GM19372 (cell line): ENCODE measurements around the gene NIPBL.

ENCODE experiments used
- ATAC-seq: cut with Tn5 transposase; IDR thresholded peaks from one replicate; pipeline ENCODE4 v1.9.1; 2021; ENCODE audit warnings: mild to moderate bottlenecking, low read depth, moderate library complexity; ENCODE audit not compliant: unreplicated experiment

Gene NIPBL

GRCh38 chr5:36943584-36943983 is 67.0 kb downstream of the NIPBL start:
- no peak for ATAC-seq

- ATAC-seq: no peak
Measured at GRCh38 chr5:36944024-36944423, 67.5 kb downstream of the NIPBL start.

- no peak for ATAC-seq
Measured at GRCh38 chr5:36944607-36945225, 68.1 kb downstream of the NIPBL start.

- no peak for ATAC-seq
Measured at GRCh38 chr5:36945687-36946086, 69.1 kb downstream of the NIPBL start.

GRCh38 chr5:36946101-36946500 is 69.5 kb downstream of the NIPBL start:
- no peak for ATAC-seq

GRCh38 chr5:36948041-36948440 is 71.5 kb downstream of the NIPBL start:
- ATAC-seq: no peak

GRCh38 chr5:36948650-36949049 is 72.1 kb downstream of the NIPBL start:
- ATAC-seq: no peak

GRCh38 chr5:36949593-36949992 is 73.0 kb downstream of the NIPBL start:
- no peak for ATAC-seq

- ATAC-seq: no peak
Measured at GRCh38 chr5:36950586-36951457, 74.3 kb downstream of the NIPBL start.

GRCh38 chr5:36953043-36953442 is 76.5 kb downstream of the NIPBL start:
- ATAC-seq: no peak

GRCh38 chr5:36957953-36958537 is 81.5 kb downstream of the NIPBL start:
- ATAC-seq: no peak

- ATAC-seq: no peak
Measured at GRCh38 chr5:36958612-36959011, 82.0 kb downstream of the NIPBL start.

GRCh38 chr5:36965179-36965578 is 88.6 kb downstream of the NIPBL start:
- no peak for ATAC-seq

GRCh38 chr5:36969700-36970395 is 93.3 kb downstream of the NIPBL start:
- no peak for ATAC-seq

GRCh38 chr5:36978196-36978595 is 101.6 kb downstream of the NIPBL start:
- ATAC-seq: no peak

GRCh38 chr5:36982146-36982545 is 105.6 kb downstream of the NIPBL start:
- no peak for ATAC-seq

GRCh38 chr5:36985387-36985786 is 108.8 kb downstream of the NIPBL start:
- no peak for ATAC-seq

GRCh38 chr5:36988396-36988795 is 111.8 kb downstream of the NIPBL start:
- ATAC-seq: no peak

- ATAC-seq: no peak
Measured at GRCh38 chr5:36998578-36998977, 122.0 kb downstream of the NIPBL start.

GRCh38 chr5:37002176-37002751 is 125.7 kb downstream of the NIPBL start:
- ATAC-seq: no peak

- ATAC-seq: no peak
Measured at GRCh38 chr5:37005252-37005651, 128.7 kb downstream of the NIPBL start.
